Esophagus muscularis mucosa (tissue), 4 donors: ENCODE measurements around the gene ISG20. TPM values are rescaled to one million over a fixed set of nuclear protein-coding genes. Genes with fewer than 3 reads are reported as not detected.

Experiments
- DNase-seq: peaks from one replicate; pipeline ENCODE4 v3.0.0-alpha.2; 2017; ENCODE audit errors: extremely low spot score
- H3K27ac ChIP-seq, 4 donors: fragments of 200-600 bp; sonication (generic); replicated peaks in 1 of 4; 1 replicate in 3 of 4; 2 replicates in 1 of 4; pipeline ENCODE4 v1.5.1; 2016 to 2019; ENCODE audit warnings: mild to moderate bottlenecking in 1 of 4
- H3K27me3 ChIP-seq, 4 donors: fragments of 200-600 bp; sonication (generic); one replicate each; pipeline versions ENCODE4 v1.5.1 to v1.6.0; 2016 to 2019
- H3K36me3 ChIP-seq, 4 donors: fragments of 200-600 bp; sonication (generic); one replicate each; pipeline ENCODE4 v1.5.1; 2016 to 2019
- H3K4me1 ChIP-seq, 4 donors: fragments of 200-600 bp; sonication (generic); one replicate each; pipeline ENCODE4 v1.5.1; 2016 to 2019
- H3K4me3 ChIP-seq, 4 donors: fragments of 200-600 bp; sonication (generic); 1 replicate in 2 of 4; 2 replicates in 2 of 4; pipeline ENCODE4 v1.5.1; 2016 to 2019; ENCODE audit warnings: mild to moderate bottlenecking in 4 of 4, moderate library complexity in 1 of 4
- H3K9me3 ChIP-seq, 4 donors: fragments of 200-600 bp; sonication (generic); 1 replicate in 3 of 4; 2 replicates in 1 of 4; pipeline ENCODE4 v1.5.1; 2016 to 2019
- EP300 ChIP-seq: sonication (generic); formaldehyde crosslinking; IDR thresholded peaks from one replicate; pipeline ENCODE4 v1.6.1; 2017; ENCODE audit warnings: antibody characterized with exemption
- POLR2A ChIP-seq: fragments of 450-650 bp; IDR thresholded peaks from one replicate; pipeline ENCODE4 v1.6.1; 2017; ENCODE audit warnings: antibody characterized with exemption, moderate library complexity, mild to moderate bottlenecking, low read depth
- POLR2AphosphoS5 ChIP-seq, 2 donors: sonication (generic); formaldehyde crosslinking; IDR thresholded peaks; one replicate each; pipeline ENCODE4 v1.6.1; 2017; ENCODE audit warnings: antibody characterized with exemption in 2 of 2
- WGBS: methylation state at CpG from one replicate; pipeline ENCODE4 v1.1.5; 2018; 5-methylcytosine and 5-hydroxymethylcytosine counted together
- intact Hi-C: fragments of 100-400 bp; cut with DNase I; formaldehyde crosslinking; loops from one replicate; pipeline ENCODE4 v1.15.1; 2023
- total RNA-seq, 4 donors: library from RNA; depleted of rRNA; stranded (reverse); fragments of >200 nt; gene quantifications; one replicate each; pipeline versions ENCODE4 v1.1.0 to v1.2.1, GENCODE V29; 2016
- TF ChIP-seq, protein P1 (sequence below), 3 experiments: fragments of 200-600 bp in 2 of 3; fragments of 450-650 bp in 1 of 3; sonication (generic) in 2 of 3; IDR thresholded peaks; one replicate each; pipeline ENCODE4 v1.5.1; 2017 to 2019; ENCODE audit warnings: antibody characterized with exemption in 3 of 3, mild to moderate bottlenecking in 2 of 3, moderate library complexity in 1 of 3

Gene ISG20
- total RNA-seq, 4 donors from 2014 or later: 6.1 to 21.2 (median 9.8) TPM

DNA sequence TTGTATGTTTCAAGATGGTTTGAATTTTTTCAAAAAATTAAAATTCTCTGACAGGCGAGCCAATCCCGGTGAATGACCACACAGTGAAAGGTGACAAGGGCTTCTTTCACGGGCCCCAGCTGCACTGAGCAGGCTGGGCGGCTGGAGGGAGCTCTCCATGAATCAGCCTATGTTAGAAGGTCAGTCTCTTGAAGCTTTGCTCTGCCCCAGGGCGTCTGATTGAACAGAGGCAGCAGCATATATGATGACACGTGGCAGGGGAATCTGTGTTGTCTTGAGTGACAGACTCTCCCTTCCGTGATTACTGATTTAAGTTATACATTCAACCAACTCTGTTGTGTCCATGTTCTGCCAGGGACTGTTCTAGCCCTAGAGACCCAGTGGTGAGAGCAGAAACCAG, 51.5 kb downstream of the ISG20 start:
- no peak for DNase-seq
- Histone ChIP-seq H3K4me1 (no peaks in the 10 kb centered on the region), H3K4me3 (no peak overlapping the region), H3K27ac (no peak overlapping the region), H3K27me3 (peaks cover 0 to 30% (median 0%) of the 10 kb centered on the region in 4 donors), H3K9me3 (no peaks in the 10 kb centered on the region), H3K36me3 (no peaks in the 10 kb centered on the region)
- 79% methylated on average over 7 of the region's 7 CpGs for WGBS
- intact Hi-C loops: no loop called here
- no peak for TF ChIP-seq POLR2AphosphoS5 (IDR thresholded peaks at IDR 0.05)
- TF ChIP-seq POLR2A: no peak
- TF ChIP-seq, protein P1, sequence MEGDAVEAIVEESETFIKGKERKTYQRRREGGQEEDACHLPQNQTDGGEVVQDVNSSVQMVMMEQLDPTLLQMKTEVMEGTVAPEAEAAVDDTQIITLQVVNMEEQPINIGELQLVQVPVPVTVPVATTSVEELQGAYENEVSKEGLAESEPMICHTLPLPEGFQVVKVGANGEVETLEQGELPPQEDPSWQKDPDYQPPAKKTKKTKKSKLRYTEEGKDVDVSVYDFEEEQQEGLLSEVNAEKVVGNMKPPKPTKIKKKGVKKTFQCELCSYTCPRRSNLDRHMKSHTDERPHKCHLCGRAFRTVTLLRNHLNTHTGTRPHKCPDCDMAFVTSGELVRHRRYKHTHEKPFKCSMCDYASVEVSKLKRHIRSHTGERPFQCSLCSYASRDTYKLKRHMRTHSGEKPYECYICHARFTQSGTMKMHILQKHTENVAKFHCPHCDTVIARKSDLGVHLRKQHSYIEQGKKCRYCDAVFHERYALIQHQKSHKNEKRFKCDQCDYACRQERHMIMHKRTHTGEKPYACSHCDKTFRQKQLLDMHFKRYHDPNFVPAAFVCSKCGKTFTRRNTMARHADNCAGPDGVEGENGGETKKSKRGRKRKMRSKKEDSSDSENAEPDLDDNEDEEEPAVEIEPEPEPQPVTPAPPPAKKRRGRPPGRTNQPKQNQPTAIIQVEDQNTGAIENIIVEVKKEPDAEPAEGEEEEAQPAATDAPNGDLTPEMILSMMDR (IDR thresholded peaks at IDR 0.05): no peak
- no peak for TF ChIP-seq EP300

DNA sequence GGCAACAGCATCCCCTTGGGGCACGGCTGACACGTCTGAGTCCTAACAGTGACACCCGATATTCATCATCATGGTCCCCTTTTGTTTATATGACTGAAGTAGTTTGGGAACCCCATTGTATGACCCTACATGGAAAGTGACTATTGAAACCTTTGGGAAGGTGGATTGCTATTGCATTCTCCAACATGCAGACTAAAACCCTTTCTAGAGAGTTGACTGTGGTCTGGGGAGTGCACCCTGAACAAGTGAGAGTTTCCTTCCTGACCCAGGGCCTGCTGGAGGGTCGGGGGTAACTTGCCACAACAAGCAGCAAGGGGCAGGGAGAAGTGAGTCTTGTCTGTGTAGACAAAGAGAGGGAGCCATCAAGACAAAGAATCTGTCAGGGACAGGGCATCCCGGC, 54.4 kb downstream of the ISG20 start:
- intact Hi-C loops: no loop called here
- DNase-seq: no peak
- Histone ChIP-seq H3K4me3 (no peak overlapping the region), H3K27me3 (peaks cover 0 to 20% (median 0%) of the 10 kb centered on the region in 4 donors), H3K27ac (no peak overlapping the region), H3K9me3 (no peaks in the 10 kb centered on the region), H3K36me3 (no peaks in the 10 kb centered on the region), H3K4me1 (no peaks in the 10 kb centered on the region)
- 70% methylated on average over 5 of the region's 5 CpGs for WGBS
- TF ChIP-seq POLR2AphosphoS5 (IDR thresholded peaks at IDR 0.05) (no peak), EP300 (no peak), POLR2A (no peak)
- TF ChIP-seq, protein P1 (IDR thresholded peaks at IDR 0.05): no peak

DNA sequence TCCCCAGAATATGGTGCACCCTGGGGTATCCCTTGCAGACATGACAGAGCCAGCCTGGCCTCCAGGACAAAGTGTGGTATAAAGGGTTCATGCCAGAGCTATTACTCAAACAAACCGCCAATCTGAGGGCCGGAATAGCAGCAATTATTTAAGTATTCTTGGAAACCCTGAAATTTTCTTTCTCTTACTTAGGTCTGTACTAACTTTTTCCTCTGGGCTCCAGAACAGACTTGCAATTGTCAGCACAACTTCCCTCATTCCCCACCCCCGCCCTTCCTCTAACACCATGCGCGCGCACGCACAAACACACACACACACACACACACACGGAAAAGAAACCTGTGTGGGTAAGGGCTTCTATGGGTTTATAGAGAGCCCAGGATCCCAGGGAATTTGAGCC, 56.3 kb downstream of the ISG20 start:
- intact Hi-C loops: no loop called here
- Histone ChIP-seq H3K4me1 (no peaks in the 10 kb centered on the region), H3K9me3 (no peaks in the 10 kb centered on the region), H3K27ac (no peak overlapping the region), H3K27me3 (peaks cover 0 to 9% (median 0%) of the 10 kb centered on the region in 4 donors), H3K4me3 (no peak overlapping the region), H3K36me3 (no peaks in the 10 kb centered on the region)
- WGBS: 87% methylated on average over 8 of the region's 8 CpGs
- no peak for DNase-seq
- TF ChIP-seq POLR2A: no peak
- TF ChIP-seq EP300: no peak
- TF ChIP-seq, protein P1 (IDR thresholded peaks at IDR 0.05): no peak
- no peak for TF ChIP-seq POLR2AphosphoS5 (IDR thresholded peaks at IDR 0.05)

DNA sequence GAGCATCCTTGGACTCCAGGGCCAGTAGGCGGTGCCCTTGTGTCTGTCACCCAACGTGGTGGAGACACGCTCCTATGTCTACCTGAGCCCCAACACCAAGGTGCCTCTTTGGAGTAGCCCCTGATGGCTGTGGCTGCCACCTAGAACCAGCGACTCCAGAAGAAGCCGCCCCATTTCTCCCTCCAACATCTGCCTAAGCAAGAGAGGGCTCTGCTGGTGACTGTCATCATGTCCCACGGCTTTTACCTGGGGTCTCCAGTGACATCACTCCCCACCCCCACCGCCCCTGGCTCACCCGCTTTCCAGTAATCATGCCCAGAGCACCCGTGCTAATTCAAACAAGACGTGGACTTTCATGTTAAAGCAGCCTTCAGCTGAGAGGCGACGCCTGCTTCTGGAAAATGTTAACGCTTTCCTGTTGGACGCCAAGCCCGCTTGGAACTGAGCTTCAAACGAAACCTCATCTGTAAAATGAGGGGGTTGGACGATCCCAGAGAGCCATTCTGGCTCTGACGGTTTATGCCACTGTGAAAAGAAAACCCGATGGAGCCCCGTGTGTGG, 57.0 kb downstream of the ISG20 start:
- Histone ChIP-seq H3K27ac (no peak overlapping the region), H3K9me3 (no peaks in the 10 kb centered on the region), H3K36me3 (no peaks in the 10 kb centered on the region), H3K4me1 (no peaks in the 10 kb centered on the region), H3K27me3 (peaks cover 0 to 9% (median 0%) of the 10 kb centered on the region in 4 donors), H3K4me3 (no peak overlapping the region)
- TF ChIP-seq, protein P1 (IDR thresholded peaks at IDR 0.05): no peak
- no peak for TF ChIP-seq POLR2A
- no peak for TF ChIP-seq POLR2AphosphoS5 (IDR thresholded peaks at IDR 0.05)
- TF ChIP-seq EP300: no peak
- no peak for DNase-seq
- WGBS: 52% methylated on average over 18 of the region's 20 CpGs
- intact Hi-C loops: no loop called here

DNA sequence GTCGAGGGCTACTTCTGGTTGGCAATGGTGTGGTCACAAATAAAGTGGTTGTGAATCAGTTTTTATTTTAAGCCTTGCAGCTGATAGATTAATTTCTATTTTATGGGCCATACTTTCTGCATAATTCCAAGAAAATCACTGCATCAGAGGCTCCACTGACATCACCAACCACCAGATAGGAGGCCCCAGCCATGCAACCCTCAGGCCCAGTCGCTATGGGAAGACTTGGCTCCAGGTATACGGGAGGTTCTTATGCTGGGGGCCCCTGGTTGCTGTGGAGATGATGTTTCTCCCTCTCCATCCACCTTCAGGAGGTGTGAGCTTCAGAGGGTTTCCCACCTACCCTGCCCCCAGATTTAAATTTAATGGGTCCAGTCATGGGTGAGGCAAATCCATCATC, 57.4 kb downstream of the ISG20 start:
- no peak overlapping the region for H3K4me3 ChIP-seq
- intact Hi-C loops: no loop called here

More for the DNA sequence above, 57.4 kb downstream of the ISG20 start:
- H3K27me3 ChIP-seq: peaks cover 0 to 9% (median 0%) of the 10 kb centered on the region in 4 donors
- H3K36me3 ChIP-seq: no peaks in the 10 kb centered on the region
- 74% methylated on average over 3 of the region's 3 CpGs for WGBS
- H3K4me1 ChIP-seq: no peaks in the 10 kb centered on the region
- no peaks in the 10 kb centered on the region for H3K9me3 ChIP-seq
- TF ChIP-seq EP300 (no peak), POLR2A (no peak), POLR2AphosphoS5 (IDR thresholded peaks at IDR 0.05) (no peak)
- TF ChIP-seq, protein P1 (IDR thresholded peaks at IDR 0.05): no peak
- no peak for DNase-seq
- no peak overlapping the region for H3K27ac ChIP-seq
